ENCODE measurements around the gene PITPNC1.

DNA sequence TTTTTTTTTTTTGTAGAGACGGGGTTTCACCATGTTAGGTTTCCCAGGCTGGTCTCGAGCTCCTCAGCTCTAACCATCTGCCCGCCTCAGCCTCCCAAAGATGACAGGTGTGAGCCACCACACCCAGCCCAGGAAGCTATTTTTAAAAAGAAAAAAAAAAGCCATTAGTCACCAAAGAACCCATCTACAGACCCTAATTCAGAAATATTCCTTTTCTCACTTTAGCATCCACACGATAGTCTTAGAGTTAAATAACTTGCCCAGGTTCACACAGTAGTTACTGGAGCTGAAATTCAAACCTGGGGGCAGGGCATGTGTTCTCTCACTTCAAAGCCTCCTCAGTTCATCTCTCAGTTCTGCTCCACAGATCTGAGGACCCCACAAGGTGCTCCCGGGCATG, 270.4 kb downstream of the PITPNC1 start:
- TF ChIP-seq, protein P1, sequence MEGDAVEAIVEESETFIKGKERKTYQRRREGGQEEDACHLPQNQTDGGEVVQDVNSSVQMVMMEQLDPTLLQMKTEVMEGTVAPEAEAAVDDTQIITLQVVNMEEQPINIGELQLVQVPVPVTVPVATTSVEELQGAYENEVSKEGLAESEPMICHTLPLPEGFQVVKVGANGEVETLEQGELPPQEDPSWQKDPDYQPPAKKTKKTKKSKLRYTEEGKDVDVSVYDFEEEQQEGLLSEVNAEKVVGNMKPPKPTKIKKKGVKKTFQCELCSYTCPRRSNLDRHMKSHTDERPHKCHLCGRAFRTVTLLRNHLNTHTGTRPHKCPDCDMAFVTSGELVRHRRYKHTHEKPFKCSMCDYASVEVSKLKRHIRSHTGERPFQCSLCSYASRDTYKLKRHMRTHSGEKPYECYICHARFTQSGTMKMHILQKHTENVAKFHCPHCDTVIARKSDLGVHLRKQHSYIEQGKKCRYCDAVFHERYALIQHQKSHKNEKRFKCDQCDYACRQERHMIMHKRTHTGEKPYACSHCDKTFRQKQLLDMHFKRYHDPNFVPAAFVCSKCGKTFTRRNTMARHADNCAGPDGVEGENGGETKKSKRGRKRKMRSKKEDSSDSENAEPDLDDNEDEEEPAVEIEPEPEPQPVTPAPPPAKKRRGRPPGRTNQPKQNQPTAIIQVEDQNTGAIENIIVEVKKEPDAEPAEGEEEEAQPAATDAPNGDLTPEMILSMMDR (IDR thresholded peaks at IDR 0.05; ENCODE audit: insufficient read depth, low read depth, low read length): no peak
- no peak for TF ChIP-seq EZH2 (IDR thresholded peaks at IDR 0.05; ENCODE audit: insufficient read depth, low read length)
